Esophagus muscularis mucosa (tissue), 3 donors: ENCODE data around the gene RAMP3.
"Not testable (repeated sequence)": the region's sequence is repeated elsewhere in the genome, so short reads cannot be mapped to it uniquely, and the experiment has no call there.

Experiments
- EP300 ChIP-seq: sonication (generic); formaldehyde crosslinking; IDR thresholded peaks from one replicate; pipeline ENCODE4 v1.6.1; 2017; ENCODE audit warnings: antibody characterized with exemption
- TF ChIP-seq, protein P1 (sequence below), 3 experiments: fragments of 200-600 bp in 2 of 3; fragments of 450-650 bp in 1 of 3; sonication (generic) in 2 of 3; IDR thresholded peaks; one replicate each; pipeline ENCODE4 v1.5.1; 2017 to 2019; ENCODE audit warnings: antibody characterized with exemption in 3 of 3, mild to moderate bottlenecking in 2 of 3, moderate library complexity in 1 of 3

DNA sequence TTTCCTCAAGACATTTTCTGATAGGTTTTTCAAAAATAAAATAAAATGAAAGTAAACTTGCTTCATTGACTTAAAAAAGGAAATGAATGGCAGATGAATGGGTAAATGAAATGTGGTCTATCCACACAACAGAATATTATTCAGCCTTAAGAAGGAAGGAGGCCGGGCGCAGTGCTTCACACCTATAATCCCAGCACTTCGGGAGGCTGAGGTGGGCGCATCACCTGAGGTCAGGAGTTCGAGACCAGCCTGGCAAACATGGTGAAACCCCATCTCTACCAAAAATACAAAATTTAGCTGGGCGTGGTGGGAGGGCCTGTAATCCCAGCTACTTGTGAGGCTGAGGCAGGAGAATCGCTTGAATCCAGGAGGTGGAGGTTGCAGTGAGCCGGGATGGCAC, 3.7 kb upstream of the RAMP3 start:
- TF ChIP-seq, protein P1, sequence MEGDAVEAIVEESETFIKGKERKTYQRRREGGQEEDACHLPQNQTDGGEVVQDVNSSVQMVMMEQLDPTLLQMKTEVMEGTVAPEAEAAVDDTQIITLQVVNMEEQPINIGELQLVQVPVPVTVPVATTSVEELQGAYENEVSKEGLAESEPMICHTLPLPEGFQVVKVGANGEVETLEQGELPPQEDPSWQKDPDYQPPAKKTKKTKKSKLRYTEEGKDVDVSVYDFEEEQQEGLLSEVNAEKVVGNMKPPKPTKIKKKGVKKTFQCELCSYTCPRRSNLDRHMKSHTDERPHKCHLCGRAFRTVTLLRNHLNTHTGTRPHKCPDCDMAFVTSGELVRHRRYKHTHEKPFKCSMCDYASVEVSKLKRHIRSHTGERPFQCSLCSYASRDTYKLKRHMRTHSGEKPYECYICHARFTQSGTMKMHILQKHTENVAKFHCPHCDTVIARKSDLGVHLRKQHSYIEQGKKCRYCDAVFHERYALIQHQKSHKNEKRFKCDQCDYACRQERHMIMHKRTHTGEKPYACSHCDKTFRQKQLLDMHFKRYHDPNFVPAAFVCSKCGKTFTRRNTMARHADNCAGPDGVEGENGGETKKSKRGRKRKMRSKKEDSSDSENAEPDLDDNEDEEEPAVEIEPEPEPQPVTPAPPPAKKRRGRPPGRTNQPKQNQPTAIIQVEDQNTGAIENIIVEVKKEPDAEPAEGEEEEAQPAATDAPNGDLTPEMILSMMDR (IDR thresholded peaks at IDR 0.05) = not testable (repeated sequence)
- TF ChIP-seq EP300 = not testable (repeated sequence)
